H1 (cell line): ENCODE results near the gene KRTAP10-3. TPM values are rescaled to one million over a fixed set of nuclear protein-coding genes. Genes with fewer than 3 reads are reported as not detected.

Source experiments
- CTCF ChIA-PET: fragments of 300-600 bp; sonication (Branson Sonifier 250); formaldehyde crosslinking; loops from one replicate; lab custom pipeline; 2021; ENCODE audit not compliant: partially characterized antibody; lab: Charles Lee
- POLR2A ChIA-PET: fragments of 300-600 bp; sonication (Branson Sonifier 250); formaldehyde crosslinking; loops from one replicate; lab custom pipeline; 2021; ENCODE audit warnings: inconsistent platforms; ENCODE audit not compliant: partially characterized antibody; lab: Charles Lee
- DNase-seq, 2 experiments: peaks; one replicate each; pipeline versions ENCODE4 v3.0.0 to v3.0.0-alpha.2; 2010 to 2022; ENCODE audit warnings: low spot score in 2 of 2, low read depth in 1 of 2, mixed read lengths in 1 of 2
- FAIRE-seq: peaks from 2 replicates; lab custom pipeline; 2011; peaks lifted over from hg19 to GRCh38; lab: Jason Lieb, UNC
- H2AFZ ChIP-seq: 2 replicates; pipeline ENCODE4 v1.8.1; 2012; ENCODE audit warnings: low read length, inconsistent platforms
- H2AK5ac ChIP-seq: 2 replicates; pipeline ENCODE4 v1.6.1; 2013; ENCODE audit warnings: low read depth, low read length
- H2BK120ac ChIP-seq: replicated peaks from 2 replicates; pipeline ENCODE3; 2013; ENCODE audit warnings: low read depth, low read length, inconsistent platforms
- H2BK12ac ChIP-seq: 2 replicates; pipeline ENCODE4 v1.6.1; 2013; ENCODE audit warnings: low read depth, low read length
- H2BK15ac ChIP-seq: 2 replicates; pipeline ENCODE4 v1.6.1; 2013; ENCODE audit warnings: low read length
- H2BK20ac ChIP-seq: 2 replicates; pipeline ENCODE4 v1.6.1; 2013; ENCODE audit warnings: low read length
- H2BK5ac ChIP-seq: 2 replicates; pipeline ENCODE4 v1.6.1; 2013; ENCODE audit warnings: low read depth, low read length
- H3K14ac ChIP-seq: 2 replicates; pipeline ENCODE4 v1.6.1; 2013; ENCODE audit warnings: inconsistent platforms; ENCODE audit not compliant: insufficient read length
- H3K18ac ChIP-seq: 2 replicates; pipeline ENCODE4 v1.6.1; 2013; ENCODE audit warnings: low read length; ENCODE audit errors: extremely low read depth
- H3K23ac ChIP-seq: 2 replicates; pipeline ENCODE4 v1.6.1; 2013; ENCODE audit warnings: inconsistent platforms; ENCODE audit not compliant: insufficient read length
- H3K23me2 ChIP-seq: 2 replicates; pipeline ENCODE4 v1.6.1; 2013; ENCODE audit warnings: low read depth, low read length
- H3K27ac ChIP-seq: 2 replicates; pipeline ENCODE4 v1.6.1; 2011; ENCODE audit warnings: low read depth, low read length, inconsistent platforms
- H3K27me3 ChIP-seq, 4 experiments: replicated peaks in 1 of 4; 1 replicate in 1 of 4; 2 replicates in 3 of 4; pipeline versions ENCODE4 v1.6.1 to v1.8.1; 2011 to 2013; ENCODE audit warnings: low read length in 3 of 4, mild to moderate bottlenecking in 3 of 4, inconsistent platforms in 2 of 4, mixed read lengths in 2 of 4, moderate library complexity in 1 of 4; ENCODE audit not compliant: control insufficient read depth in 3 of 4, insufficient read depth in 3 of 4; ENCODE audit errors: extremely low read depth in 1 of 4
- H3K36me3 ChIP-seq, 4 experiments: 2 replicates each; pipeline versions ENCODE4 v1.6.1 to v1.8.1; 2011 to 2013; ENCODE audit warnings: mild to moderate bottlenecking in 4 of 4, low read length in 3 of 4, moderate library complexity in 2 of 4, control low read depth in 1 of 4, inconsistent platforms in 1 of 4; ENCODE audit not compliant: insufficient read depth in 4 of 4, control insufficient read depth in 2 of 4
- H3K4ac ChIP-seq: replicated peaks from 2 replicates; pipeline ENCODE3; 2013; ENCODE audit warnings: low read length, low read depth, mixed read lengths, inconsistent platforms; ENCODE audit not compliant: insufficient read length
- H3K4me1 ChIP-seq, 4 experiments: replicated peaks in 1 of 4; 1 replicate in 1 of 4; 2 replicates in 3 of 4; pipeline versions ENCODE4 v1.6.1 to v1.8.1; 2011 to 2013; ENCODE audit warnings: low read length in 3 of 4, inconsistent platforms in 2 of 4, mixed read lengths in 1 of 4; ENCODE audit not compliant: insufficient read depth in 4 of 4, control insufficient read depth in 3 of 4
- H3K4me2 ChIP-seq, 2 experiments: 2 replicates each; pipeline versions ENCODE4 v1.6.1 to v1.8.1; 2011 to 2013; ENCODE audit warnings: low read depth in 2 of 2, low read length in 2 of 2, control low read depth in 1 of 2, inconsistent platforms in 1 of 2, mild to moderate bottlenecking in 1 of 2; ENCODE audit not compliant: insufficient read depth in 1 of 2
- H3K4me3 ChIP-seq, 4 experiments: fragments of 200-600, 300-600 bp in 1 of 4; sonication (generic), shearing (Covaris generic), sonication (Bioruptor Twin) in 1 of 4; 2 replicates each; pipeline versions ENCODE4 v1.5.1 to v1.8.1; 2011 to 2016; ENCODE audit warnings: low read length in 4 of 4, low read depth in 3 of 4, control low read depth in 2 of 4, inconsistent platforms in 2 of 4, mild to moderate bottlenecking in 2 of 4, mixed read lengths in 1 of 4, moderate library complexity in 1 of 4; ENCODE audit not compliant: insufficient read depth in 2 of 4; ENCODE audit errors: extremely low read depth in 1 of 4
- H3K56ac ChIP-seq: replicated peaks from 2 replicates; pipeline ENCODE3; 2013; ENCODE audit warnings: low read depth, mild to moderate bottlenecking, mixed read lengths, low read length, inconsistent platforms; ENCODE audit not compliant: insufficient read length
- H3K79me1 ChIP-seq: 2 replicates; pipeline ENCODE4 v1.6.1; 2013; ENCODE audit warnings: low read depth, low read length, control low read depth
- H3K79me2 ChIP-seq, 2 experiments: 2 replicates each; pipeline versions ENCODE4 v1.6.1 to v1.8.1; 2012 to 2013; ENCODE audit warnings: low read length in 2 of 2, mild to moderate bottlenecking in 2 of 2, inconsistent platforms in 1 of 2; ENCODE audit not compliant: insufficient read depth in 2 of 2, control insufficient read depth in 1 of 2
- H3K9ac ChIP-seq, 4 experiments: replicated peaks in 1 of 4; 1 replicate in 1 of 4; 2 replicates in 3 of 4; pipeline versions ENCODE4 v1.6.1 to v1.8.1; 2011 to 2013; ENCODE audit warnings: low read depth in 3 of 4, low read length in 3 of 4, control low read depth in 2 of 4, mild to moderate bottlenecking in 2 of 4, moderate library complexity in 2 of 4, inconsistent platforms in 1 of 4; ENCODE audit errors: extremely low read depth in 1 of 4
- H3K9me3 ChIP-seq, 2 experiments: 2 replicates each; pipeline versions ENCODE4 v1.6.1 to v1.8.1; 2012 to 2013; ENCODE audit warnings: mild to moderate bottlenecking in 2 of 2, moderate library complexity in 2 of 2, control low read depth in 1 of 2, inconsistent platforms in 1 of 2, low read depth in 1 of 2, low read length in 1 of 2, mixed read lengths in 1 of 2; ENCODE audit not compliant: insufficient read depth in 2 of 2
- H4K20me1 ChIP-seq, 2 experiments: replicated peaks in 1 of 2; 2 replicates each; pipeline versions ENCODE3 to v1.8.1; 2011 to 2013; ENCODE audit warnings: inconsistent platforms in 2 of 2, low read length in 2 of 2, mild to moderate bottlenecking in 1 of 2; ENCODE audit not compliant: insufficient read depth in 2 of 2, control insufficient read depth in 1 of 2
- H4K5ac ChIP-seq: 2 replicates; pipeline ENCODE4 v1.6.1; 2013; ENCODE audit warnings: low read length, low read depth, mixed read lengths, inconsistent platforms; ENCODE audit not compliant: insufficient read length
- H4K8ac ChIP-seq: 2 replicates; pipeline ENCODE4 v1.8.0; 2013; ENCODE audit warnings: mild to moderate bottlenecking, moderate library complexity, low read length, inconsistent platforms; ENCODE audit not compliant: insufficient read depth; ENCODE audit errors: extremely low read depth
- H4K91ac ChIP-seq: replicated peaks from 2 replicates; pipeline ENCODE3; 2013; ENCODE audit warnings: low read length, mixed read lengths, inconsistent platforms; ENCODE audit not compliant: insufficient read length
- CBX5 ChIP-seq: fragments of 300-800, 300-1000 bp; sonication (generic); IDR thresholded peaks from 2 replicates; pipeline ENCODE4 v1.7.1; 2016; ENCODE audit warnings: antibody characterized with exemption, low read length, low read depth
- CREB1 ChIP-seq: IDR thresholded peaks from 2 replicates; pipeline ENCODE4 v1.6.1; 2012; ENCODE audit warnings: inconsistent platforms
- HDAC2 ChIP-seq, 2 experiments: fragments of 300-600 bp in 1 of 2; sonication (generic) in 1 of 2; IDR thresholded peaks; 2 replicates each; pipeline ENCODE4 v1.6.1; 2011 to 2012; ENCODE audit warnings: low read depth in 2 of 2, low read length in 2 of 2, mild to moderate bottlenecking in 2 of 2, moderate library complexity in 2 of 2, borderline replicate concordance in 1 of 2, inconsistent platforms in 1 of 2
- MAFK ChIP-seq: IDR thresholded peaks from 2 replicates; pipeline ENCODE4 v1.6.1; 2012; ENCODE audit warnings: low read depth, mild to moderate bottlenecking, improper control_type of control experiment, low read length
- SIX5 ChIP-seq: IDR thresholded peaks from 2 replicates; pipeline ENCODE4 v1.6.1; 2011; ENCODE audit warnings: mild to moderate bottlenecking, low read depth, low read length
- SP2 ChIP-seq: IDR thresholded peaks from 2 replicates; pipeline ENCODE4 v1.6.1; 2012; ENCODE audit warnings: mild to moderate bottlenecking, low read length, inconsistent platforms
- SP4 ChIP-seq: IDR thresholded peaks from 2 replicates; pipeline ENCODE4 v1.6.1; 2012; ENCODE audit warnings: low read length, inconsistent platforms
- WGBS, 2 experiments: shearing (Covaris generic) in 1 of 2; methylation state at CpG; one replicate each; pipeline versions ENCODE4 v1.1.6 to v1.1.7; 2013 to 2015; ENCODE audit warnings: low lambda C conversion rate in 2 of 2, mixed read lengths in 2 of 2, inconsistent platforms in 1 of 2, low coverage in 1 of 2, missing lambda C conversion rate in 1 of 2; ENCODE audit not compliant: insufficient replicate concordance in 2 of 2, insufficient coverage in 1 of 2, insufficient read length in 1 of 2; ENCODE audit errors: extremely low coverage in 1 of 2, missing lambda C conversion rate in 1 of 2; 5-methylcytosine and 5-hydroxymethylcytosine counted together
- polyA plus RNA-seq, 7 experiments: library from polyadenylated mRNA; depleted of rRNA in 3 of 7; stranded (reverse) in 5 of 7; unstranded in 2 of 7; fragments of >200 nt in 5 of 7; fragments of 200-250 nt in 2 of 7; gene quantifications; 1 replicate in 5 of 7; 2 replicates in 1 of 7; 4 replicates in 1 of 7; pipeline versions ENCODE4 v1.2.1 to v1.2.3, GENCODE V29; 2011 to 2013; ENCODE audit warnings: missing spikeins in 2 of 7, mixed read lengths in 2 of 7
- total RNA-seq: library from RNA; stranded (reverse); fragmentation: NEBNext Ultra II Directional; extraction: Animal tissue kit (Norgen Biotek cat#: 25700); gene quantifications from 2 replicates; pipeline ENCODE4 v1.2.1, GENCODE V29; 2021

The KRTAP10-3 gene
- total and polyA plus RNA-seq, 2 of the 8 experiments (the other 6 are each of a cell fraction or from before 2014, with no cell fraction given), result not detected

GRCh38 chr21:44603911-44604310, 45.3 kb upstream of the KRTAP10-3 start:
- H4K5ac ChIP-seq, result no peak overlapping the region
- H4K20me1 ChIP-seq, result no peaks in the 10 kb centered on the region
- no peak overlapping the region for H3K56ac ChIP-seq
- DNase-seq (no peak), FAIRE-seq (no peak)
- no peak overlapping the region for H3K27ac ChIP-seq
- no peak overlapping the region for H3K4me3 ChIP-seq
- H3K23ac ChIP-seq, result no peak overlapping the region
- H4K91ac ChIP-seq, result no peak overlapping the region
- no peaks in the 10 kb centered on the region; a peak in 1 of 8 replicates for H3K36me3 ChIP-seq
- no peaks in the 10 kb centered on the region for H3K27me3 ChIP-seq
- H3K14ac ChIP-seq, result no peak overlapping the region
- H2BK15ac ChIP-seq, result no peak overlapping the region
- no peak overlapping the region for H2BK5ac ChIP-seq
- no peaks in the 10 kb centered on the region for H3K79me1 ChIP-seq
- H2BK120ac ChIP-seq, result no peak overlapping the region
- no peak overlapping the region for H2AK5ac ChIP-seq
- H3K18ac ChIP-seq, result no peak overlapping the region
- 0 out of 2 replicates have a peak, but pooled peaks cover 2% of the 10 kb centered on the region for H3K23me2 ChIP-seq
- WGBS, 2 experiments, result 90% methylated on average over 8 of the region's 8 CpGs; no CpG with 5 or more reads in 1 of the 2 experiments
- H2BK12ac ChIP-seq, result no peak overlapping the region
- no peak overlapping the region for H2BK20ac ChIP-seq
- no peak overlapping the region for H3K9ac ChIP-seq
- H3K4me1 ChIP-seq, result peaks cover 0 to 2% (median 0%) of the 10 kb centered on the region in 4 experiments; a peak in 3 of 7 replicates
- TF ChIP-seq SP4, result no peak
- no peak for TF ChIP-seq CREB1
- no peak for TF ChIP-seq HDAC2 (IDR thresholded peaks at IDR 0.05; ENCODE audit: borderline replicate concordance in 1 of 2, low read depth in 2 of 2, low read length in 2 of 2)
- TF ChIP-seq MAFK, result no peak
- no peak for TF ChIP-seq CBX5
- TF ChIP-seq SP2, result no peak
- no peak for TF ChIP-seq SIX5
- H3K79me2 ChIP-seq, result no peaks in the 10 kb centered on the region
- no peak overlapping the region for H3K4ac ChIP-seq
- ChIA-PET CTCF (no interaction called here), POLR2A (no interaction called here)
- no peak overlapping the region for H2AFZ ChIP-seq
- no peak overlapping the region for H4K8ac ChIP-seq
- peaks cover 0 to 5% of the 10 kb centered on the region in 2 experiments; a peak in 1 of 4 replicates for H3K9me3 ChIP-seq
- no peak overlapping the region for H3K4me2 ChIP-seq
